GM12865 (cell line): ENCODE data around the gene CRB1.
A peak's percentile ranks its signal among the peaks of the same experiment; 100 is the strongest.

Experiments
- DNase-seq: peaks from one replicate; pipeline ENCODE4 v3.0.0; 2010; ENCODE audit warnings: low read depth
- H3K4me3 ChIP-seq: 2 replicates; pipeline ENCODE4 v1.5.1; 2011; ENCODE audit warnings: mild to moderate bottlenecking, low read depth, low read length, control low read depth
- TF ChIP-seq, protein P1 (sequence below): IDR thresholded peaks from 2 replicates; pipeline ENCODE4 v1.5.1; 2011; ENCODE audit warnings: low read length, control low read depth, low read depth, inconsistent platforms; ENCODE audit not compliant: insufficient read depth; ENCODE audit errors: missing control alignments

CRB1 gene

DNA sequence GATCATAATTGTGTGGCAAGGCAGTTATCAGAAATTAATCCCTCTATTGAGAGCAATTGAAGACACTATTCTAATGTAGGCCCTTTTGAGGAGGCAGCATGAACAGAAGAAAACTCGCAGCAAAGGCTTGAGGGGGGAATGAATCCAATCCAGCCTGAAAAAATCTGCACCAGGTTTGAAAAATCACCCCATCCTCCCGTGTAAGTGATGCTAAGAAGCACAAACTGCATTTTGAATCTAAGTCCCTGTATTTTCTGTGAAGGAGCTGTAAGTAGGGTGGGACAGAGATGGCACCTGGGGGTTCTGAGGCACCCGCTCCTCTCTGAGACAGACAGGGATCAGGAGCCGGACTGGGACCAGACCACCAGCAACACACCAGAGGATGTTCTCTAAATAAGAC lies at the start of gene CRB1:
TSS of gene CRB1 (plus strand) at position 241 of the 400 bp plus-strand sequence. CDS start 161 bp downstream, outside the sequence.
- DNase-seq: no peak
- TF ChIP-seq, protein P1, sequence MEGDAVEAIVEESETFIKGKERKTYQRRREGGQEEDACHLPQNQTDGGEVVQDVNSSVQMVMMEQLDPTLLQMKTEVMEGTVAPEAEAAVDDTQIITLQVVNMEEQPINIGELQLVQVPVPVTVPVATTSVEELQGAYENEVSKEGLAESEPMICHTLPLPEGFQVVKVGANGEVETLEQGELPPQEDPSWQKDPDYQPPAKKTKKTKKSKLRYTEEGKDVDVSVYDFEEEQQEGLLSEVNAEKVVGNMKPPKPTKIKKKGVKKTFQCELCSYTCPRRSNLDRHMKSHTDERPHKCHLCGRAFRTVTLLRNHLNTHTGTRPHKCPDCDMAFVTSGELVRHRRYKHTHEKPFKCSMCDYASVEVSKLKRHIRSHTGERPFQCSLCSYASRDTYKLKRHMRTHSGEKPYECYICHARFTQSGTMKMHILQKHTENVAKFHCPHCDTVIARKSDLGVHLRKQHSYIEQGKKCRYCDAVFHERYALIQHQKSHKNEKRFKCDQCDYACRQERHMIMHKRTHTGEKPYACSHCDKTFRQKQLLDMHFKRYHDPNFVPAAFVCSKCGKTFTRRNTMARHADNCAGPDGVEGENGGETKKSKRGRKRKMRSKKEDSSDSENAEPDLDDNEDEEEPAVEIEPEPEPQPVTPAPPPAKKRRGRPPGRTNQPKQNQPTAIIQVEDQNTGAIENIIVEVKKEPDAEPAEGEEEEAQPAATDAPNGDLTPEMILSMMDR: no peak

DNA sequence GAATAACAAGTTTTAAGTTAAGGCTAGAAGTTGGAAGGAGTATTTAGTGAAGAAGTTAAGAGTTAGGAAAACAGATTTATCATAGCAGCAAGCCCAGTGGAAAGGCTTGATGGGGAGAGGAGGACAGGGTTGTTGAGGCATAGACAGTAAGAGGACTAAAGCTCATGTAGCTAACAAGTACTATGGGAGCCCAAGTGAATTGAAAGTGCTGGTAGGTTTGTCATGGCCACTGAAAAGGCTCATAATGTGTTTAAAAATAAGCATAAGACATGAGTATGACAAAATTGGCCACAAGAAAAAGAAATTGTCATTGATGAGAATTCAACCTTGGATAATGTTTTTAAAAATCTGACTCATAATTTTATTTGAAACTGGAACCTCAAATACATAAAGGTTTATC lies 49.2 kb upstream of the CRB1 start:
- peak; percentile 5 for DNase-seq
- no peak overlapping the region for H3K4me3 ChIP-seq

More for the DNA sequence above, at the start of gene CRB1:
- no peak within 1 kb of the TSS for H3K4me3 ChIP-seq

DNA sequence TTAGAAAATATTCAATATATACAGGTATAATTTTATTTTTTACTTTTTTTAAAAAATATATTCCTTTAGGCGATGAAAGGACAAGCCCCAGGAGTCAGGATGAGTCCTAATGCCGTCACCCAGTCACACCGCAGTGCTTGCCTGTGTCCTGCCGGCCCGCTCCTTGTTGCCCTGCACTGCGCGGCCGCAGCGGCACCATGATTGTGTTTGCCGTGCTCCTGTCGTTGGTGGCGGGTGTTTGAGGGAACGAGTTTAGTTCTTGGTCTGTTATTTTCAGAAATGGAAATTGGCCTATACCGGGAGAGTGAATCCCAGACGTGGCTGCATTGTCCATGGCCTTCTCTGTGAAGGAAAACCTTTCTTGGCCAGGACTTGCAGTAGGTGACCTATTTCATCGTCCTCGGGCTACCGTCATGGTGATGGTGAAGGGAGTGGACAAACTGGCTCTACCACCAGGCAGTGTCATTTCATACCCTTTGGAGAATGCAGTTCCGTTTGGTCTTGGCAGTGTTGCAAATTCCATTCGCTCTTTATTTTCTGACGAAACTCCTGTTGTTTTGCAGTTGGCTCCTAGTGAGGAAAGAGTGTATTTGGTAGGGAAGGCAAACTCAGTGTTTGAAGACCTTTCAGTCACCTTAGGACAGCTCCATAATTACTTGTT lies 45.9 kb upstream of the CRB1 start:
- TF ChIP-seq, protein P1: no peak
- no peak for DNase-seq
- H3K4me3 ChIP-seq: no peak overlapping the region

More for the DNA sequence above, 49.2 kb upstream of the CRB1 start:
- TF ChIP-seq, protein P1: no peak

DNA sequence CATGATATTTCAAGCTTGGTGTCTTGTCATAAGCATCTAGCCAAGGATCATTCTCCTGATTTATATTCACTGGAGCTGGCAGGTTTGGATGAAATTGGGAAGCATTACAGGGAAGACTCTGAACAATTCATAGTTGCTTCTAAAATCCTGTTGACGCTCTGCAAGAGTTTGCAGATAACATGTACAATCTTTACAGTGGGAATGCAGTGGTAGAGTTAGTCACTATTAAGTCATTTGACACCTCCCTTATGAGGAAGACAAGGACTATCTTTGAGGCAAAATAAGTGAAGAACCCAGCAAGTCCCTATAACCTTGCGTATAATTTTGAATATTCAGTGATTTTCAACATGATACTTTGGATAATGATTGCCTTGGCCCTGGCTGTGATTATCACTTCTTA lies 45.3 kb upstream of the CRB1 start:
- no peak for DNase-seq
- H3K4me3 ChIP-seq: no peak overlapping the region
- TF ChIP-seq, protein P1: no peak

DNA sequence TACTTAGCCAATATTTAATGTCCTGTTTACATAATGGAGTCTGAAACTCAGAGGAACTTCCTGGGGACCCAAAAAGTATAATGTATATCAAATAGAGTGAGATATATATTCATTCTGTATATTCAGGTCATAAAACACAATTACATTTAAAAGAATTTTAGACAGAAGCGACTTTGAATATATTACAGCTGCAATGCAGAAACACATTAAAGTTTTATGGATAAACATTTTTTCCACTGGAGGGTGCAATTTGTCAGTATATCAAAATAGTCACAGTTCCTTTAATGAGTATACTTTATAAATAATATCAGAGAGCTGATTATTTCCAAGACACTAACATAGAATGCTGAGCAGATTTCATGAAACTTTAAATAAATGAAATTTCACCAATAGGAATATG lies 43.9 kb upstream of the CRB1 start:
- TF ChIP-seq, protein P1: no peak
- no peak overlapping the region for H3K4me3 ChIP-seq
- no peak for DNase-seq

DNA sequence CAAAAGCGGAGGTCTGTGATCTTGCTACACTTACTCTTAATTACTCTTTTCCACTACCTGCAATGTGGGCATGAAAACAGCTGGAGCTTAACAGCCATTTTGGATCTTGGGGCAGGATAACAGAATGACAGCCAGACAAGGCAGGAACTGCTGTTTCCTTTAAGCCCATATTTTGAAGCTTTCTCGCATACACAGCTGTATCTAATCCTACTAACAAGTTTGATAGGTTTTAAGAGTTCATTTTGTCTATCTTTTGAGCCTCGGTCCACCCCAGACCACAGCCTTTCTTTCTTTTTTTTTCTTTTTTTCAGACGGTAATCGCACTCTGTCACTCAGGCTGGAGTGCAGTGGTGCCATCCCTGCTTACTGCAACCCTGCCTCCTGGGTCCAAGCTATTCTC lies 42.4 kb upstream of the CRB1 start:
- no peak for DNase-seq
- TF ChIP-seq, protein P1: no peak
- H3K4me3 ChIP-seq: no peak overlapping the region

DNA sequence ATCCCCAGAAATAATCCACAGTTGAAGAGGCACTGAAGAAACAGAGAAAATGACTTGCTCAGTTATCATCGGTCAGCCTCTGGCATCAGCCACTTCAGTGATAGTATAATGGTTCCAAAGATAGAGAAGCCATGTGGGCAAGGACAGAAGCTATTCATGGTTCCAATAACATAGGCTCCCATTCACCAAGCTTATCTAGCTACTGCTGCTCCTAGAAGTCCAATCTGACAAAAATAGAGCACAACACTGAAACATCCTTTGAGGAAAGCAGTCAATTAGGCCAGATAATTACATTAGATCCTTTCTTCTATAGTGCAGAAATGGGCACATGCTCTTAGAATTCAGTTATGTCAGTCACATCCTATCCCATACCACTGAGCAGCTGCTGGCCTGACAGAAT lies 33.5 kb upstream of the CRB1 start:
- TF ChIP-seq, protein P1: no peak
- DNase-seq: no peak
- H3K4me3 ChIP-seq: no peak overlapping the region
